Hematopoietic multipotent progenitor cell (in vitro differentiated cells): ENCODE data around the gene TRIP4. TPM values are rescaled to one million over a fixed set of nuclear protein-coding genes. Genes with fewer than 3 reads are reported as not detected.
"Not testable (repeated sequence)": the region's sequence is repeated elsewhere in the genome, so short reads cannot be mapped to it uniquely, and the experiment has no call there.

Experiments used
- DNase-seq, 3 donors: peaks; one replicate each; pipeline ENCODE4 v3.0.0-alpha.2; 2011 to 2015; ENCODE audit warnings: low read depth in 2 of 3, low spot score in 2 of 3
- total RNA-seq: library from RNA; depleted of rRNA; stranded (reverse); fragments of >200 nt; gene quantifications from one replicate; pipeline ENCODE4 v1.2.3, GENCODE V29; 2012

Gene TRIP4
- total RNA-seq = 4.8 TPM

GRCh38 chr15:64387562-64388168 is at the start of gene TRIP4:
TSS of gene TRIP4 (plus strand) at chr15:64387836. CDS start at chr15:64387864, 28 bp downstream.
- DNase-seq = peak; percentile 84 to 98 (median 96)

- no peak for DNase-seq
Measured at GRCh38 chr15:64340355-64340754, 47.3 kb upstream of the TRIP4 start.

- no peak for DNase-seq
Measured at GRCh38 chr15:64341961-64342360, 45.7 kb upstream of the TRIP4 start.

- no peak for DNase-seq
Measured at GRCh38 chr15:64343222-64343621, 44.4 kb upstream of the TRIP4 start.

- DNase-seq = no peak
Measured at GRCh38 chr15:64343841-64344240, 43.8 kb upstream of the TRIP4 start.

GRCh38 chr15:64344651-64345294 is 42.9 kb upstream of the TRIP4 start:
- DNase-seq = no peak

- DNase-seq = not testable (repeated sequence)
Measured at GRCh38 chr15:64346242-64346641, 41.4 kb upstream of the TRIP4 start.

- no peak for DNase-seq
Measured at GRCh38 chr15:64348455-64348854, 39.2 kb upstream of the TRIP4 start.

GRCh38 chr15:64349375-64349774 is 38.3 kb upstream of the TRIP4 start:
- DNase-seq = no peak

- DNase-seq = no peak
Measured at GRCh38 chr15:64351265-64351664, 36.4 kb upstream of the TRIP4 start.

- DNase-seq = no peak
Measured at GRCh38 chr15:64354688-64355344, 32.8 kb upstream of the TRIP4 start.

- peak in 2 of 3 donors; percentile 18 to 23 for DNase-seq
Measured at GRCh38 chr15:64355348-64355943, 32.2 kb upstream of the TRIP4 start.

GRCh38 chr15:64355944-64356709 is 31.5 kb upstream of the TRIP4 start, which contains the start of gene CSNK1G1:
TSS of gene CSNK1G1 (minus strand) at chr15:64356173. CDS start at chr15:64300499, 55,674 bp downstream.
- DNase-seq = peak; percentile 78 to 98 (median 97)

- DNase-seq = no peak
Measured at GRCh38 chr15:64356710-64357040, 31.0 kb upstream of the TRIP4 start.

GRCh38 chr15:64361259-64361658 is 26.4 kb upstream of the TRIP4 start:
- no peak for DNase-seq

- DNase-seq = no peak
Measured at GRCh38 chr15:64369078-64369607, 18.5 kb upstream of the TRIP4 start.

- DNase-seq = not testable (repeated sequence)
Measured at GRCh38 chr15:64371383-64371782, 16.3 kb upstream of the TRIP4 start.

GRCh38 chr15:64373360-64373759 is 14.3 kb upstream of the TRIP4 start:
- DNase-seq = no peak

- DNase-seq = no peak
Measured at GRCh38 chr15:64379216-64379960, 8.2 kb upstream of the TRIP4 start.
